Urinary bladder (tissue), 4 donors: ENCODE data around the gene ABCC1. TPM values are rescaled to one million over a fixed set of nuclear protein-coding genes. Genes with fewer than 3 reads are reported as not detected.
"Not testable (repeated sequence)": the region's sequence is repeated elsewhere in the genome, so short reads cannot be mapped to it uniquely, and the experiment has no call there.

ENCODE experiments used
- DNase-seq: peaks from one replicate; pipeline ENCODE4 v3.0.0-alpha.2; 2015; ENCODE audit errors: extremely low spot score
- H3K27ac ChIP-seq: one replicate; pipeline ENCODE4 v1.5.1; 2013; ENCODE audit warnings: low read depth, mild to moderate bottlenecking, moderate library complexity
- H3K36me3 ChIP-seq: one replicate; pipeline ENCODE4 v1.6.1; 2013; ENCODE audit warnings: mild to moderate bottlenecking, moderate library complexity; ENCODE audit not compliant: insufficient read depth
- H3K4me1 ChIP-seq: one replicate; pipeline ENCODE4 v1.6.1; 2013; ENCODE audit warnings: mild to moderate bottlenecking, moderate library complexity; ENCODE audit not compliant: insufficient read depth
- H3K4me3 ChIP-seq: one replicate; pipeline ENCODE4 v1.5.1; 2013; ENCODE audit warnings: low read depth, low read length
- WGBS: extraction: QIAGEN DNeasy Blood & Tissue Kit; methylation state at CpG from one replicate; pipeline ENCODE4 v1.1.7; 2013; 5-methylcytosine and 5-hydroxymethylcytosine counted together
- polyA plus RNA-seq: library from polyadenylated mRNA; stranded (reverse); fragments of 200-250 nt; gene quantifications from one replicate; pipeline ENCODE4 v1.2.3, GENCODE V29; 2013
- total RNA-seq: library from RNA; depleted of rRNA; stranded (reverse); fragments of >200 nt; gene quantifications from one replicate; pipeline ENCODE4 v1.2.3, GENCODE V29; 2014
- donor health status: healthy with polysubstance abuse.
- donor health status: healthy.

Gene ABCC1
- total and polyA plus RNA-seq, 2 donors: 13.8 to 21.7 TPM

GRCh38 chr16:15951852-15952251 is 2.4 kb downstream of the ABCC1 start:
- H3K4me3 ChIP-seq: no peak overlapping the region
- H3K4me1 ChIP-seq: peaks cover 2% of the 10 kb centered on the region

GRCh38 chr16:15952265-15952711 is 2.9 kb downstream of the ABCC1 start:
- Histone ChIP-seq H3K4me1 (peaks cover 2% of the 10 kb centered on the region), H3K27ac (no peak overlapping the region), H3K36me3 (no peaks in the 10 kb centered on the region), H3K4me3 (no peak overlapping the region)
- WGBS: 64% methylated on average over 5 of the region's 5 CpGs
- no peak for DNase-seq

More at GRCh38 chr16:15951852-15952251, 2.4 kb downstream of the ABCC1 start:
- DNase-seq: no peak
- no peaks in the 10 kb centered on the region for H3K36me3 ChIP-seq
- 84% methylated on average over 8 of the region's 8 CpGs for WGBS
- H3K27ac ChIP-seq: no peak overlapping the region

- Histone ChIP-seq H3K27ac (no peak overlapping the region), H3K36me3 (no peaks in the 10 kb centered on the region), H3K4me3 (no peak overlapping the region), H3K4me1 (peaks cover 2% of the 10 kb centered on the region)
- no peak for DNase-seq
- WGBS: 87% methylated on average over 8 of the region's 8 CpGs
Measured at GRCh38 chr16:15953477-15953876, 4.1 kb downstream of the ABCC1 start.

- Histone ChIP-seq H3K36me3 (no peaks in the 10 kb centered on the region), H3K27ac (no peak overlapping the region), H3K4me1 (peaks cover 2% of the 10 kb centered on the region), H3K4me3 (no peak overlapping the region)
- 83% methylated on average over 17 of the region's 17 CpGs for WGBS
- DNase-seq: no peak
Measured at GRCh38 chr16:15953929-15954813, 4.8 kb downstream of the ABCC1 start.

- Histone ChIP-seq H3K4me1 (peaks cover 2% of the 10 kb centered on the region), H3K27ac (no peak overlapping the region)
- 81% methylated on average over 11 of the region's 11 CpGs for WGBS
Measured at GRCh38 chr16:15954814-15955151, 5.4 kb downstream of the ABCC1 start.

GRCh38 chr16:15955425-15955824 is 6.0 kb downstream of the ABCC1 start:
- Histone ChIP-seq H3K4me1 (peaks cover 2% of the 10 kb centered on the region), H3K36me3 (no peaks in the 10 kb centered on the region), H3K27ac (no peak overlapping the region), H3K4me3 (no peak overlapping the region)
- no peak for DNase-seq
- WGBS: 92% methylated on average over 4 of the region's 4 CpGs

More at GRCh38 chr16:15954814-15955151, 5.4 kb downstream of the ABCC1 start:
- H3K4me3 ChIP-seq: no peak overlapping the region
- H3K36me3 ChIP-seq: no peaks in the 10 kb centered on the region
- no peak for DNase-seq

GRCh38 chr16:15956106-15956505 is 6.7 kb downstream of the ABCC1 start:
- H3K4me3 ChIP-seq, DNase-seq, H3K36me3 ChIP-seq, H3K27ac ChIP-seq, H3K4me1 ChIP-seq: not testable (repeated sequence)
- WGBS: 90% methylated on average over 6 of the region's 6 CpGs

GRCh38 chr16:15958703-15959348 is 9.4 kb downstream of the ABCC1 start:
- no peak overlapping the region for H3K27ac ChIP-seq
- H3K4me3 ChIP-seq: no peak overlapping the region
- H3K36me3 ChIP-seq: no peaks in the 10 kb centered on the region
- H3K4me1 ChIP-seq: no peaks in the 10 kb centered on the region
- WGBS: 83% methylated on average over 9 of the region's 9 CpGs
- no peak for DNase-seq

- WGBS: 86% methylated on average over 12 of the region's 12 CpGs
- Histone ChIP-seq H3K27ac (no peak overlapping the region), H3K4me3 (no peak overlapping the region), H3K36me3 (no peaks in the 10 kb centered on the region), H3K4me1 (no peaks in the 10 kb centered on the region)
- DNase-seq: no peak
Measured at GRCh38 chr16:15960124-15960971, 10.9 kb downstream of the ABCC1 start.

- no peaks in the 10 kb centered on the region for H3K36me3 ChIP-seq
- H3K27ac ChIP-seq: no peak overlapping the region
- no peak overlapping the region for H3K4me3 ChIP-seq
- 54% methylated on average over 5 of the region's 5 CpGs for WGBS
- DNase-seq: no peak
- no peaks in the 10 kb centered on the region for H3K4me1 ChIP-seq
Measured at GRCh38 chr16:15961060-15961511, 11.7 kb downstream of the ABCC1 start.

- WGBS: 77% methylated on average over 4 of the region's 4 CpGs
- no peaks in the 10 kb centered on the region for H3K36me3 ChIP-seq
- H3K4me1 ChIP-seq: no peaks in the 10 kb centered on the region
- no peak for DNase-seq
- H3K4me3 ChIP-seq: no peak overlapping the region
- H3K27ac ChIP-seq: peak overlapping the region; percentile 33
Measured at GRCh38 chr16:15961571-15962090, 12.2 kb downstream of the ABCC1 start.

GRCh38 chr16:15963307-15963910 is 14.0 kb downstream of the ABCC1 start:
- Histone ChIP-seq H3K27ac (no peak overlapping the region), H3K4me1 (no peaks in the 10 kb centered on the region), H3K4me3 (no peak overlapping the region), H3K36me3 (no peaks in the 10 kb centered on the region)
- whole genome bisulfite sequencing: 83% methylated on average over 5 of the region's 5 CpGs
- DNase-seq: no peak

- Histone ChIP-seq H3K27ac (no peak overlapping the region), H3K36me3 (no peaks in the 10 kb centered on the region), H3K4me1 (no peaks in the 10 kb centered on the region), H3K4me3 (no peak overlapping the region)
- DNase-seq: no peak
- 64% methylated on average over 5 of the region's 5 CpGs for WGBS
Measured at GRCh38 chr16:15966420-15966819, 17.0 kb downstream of the ABCC1 start.
